Measurements from ENCODE around the gene SERPINI1. TPM values are rescaled to one million over a fixed set of nuclear protein-coding genes. Genes with fewer than 3 reads are reported as not detected.

SERPINI1 gene
- total and polyA plus RNA-seq, 12 donors: 3.2 to 20.7 (median 9.9) TPM

DNA sequence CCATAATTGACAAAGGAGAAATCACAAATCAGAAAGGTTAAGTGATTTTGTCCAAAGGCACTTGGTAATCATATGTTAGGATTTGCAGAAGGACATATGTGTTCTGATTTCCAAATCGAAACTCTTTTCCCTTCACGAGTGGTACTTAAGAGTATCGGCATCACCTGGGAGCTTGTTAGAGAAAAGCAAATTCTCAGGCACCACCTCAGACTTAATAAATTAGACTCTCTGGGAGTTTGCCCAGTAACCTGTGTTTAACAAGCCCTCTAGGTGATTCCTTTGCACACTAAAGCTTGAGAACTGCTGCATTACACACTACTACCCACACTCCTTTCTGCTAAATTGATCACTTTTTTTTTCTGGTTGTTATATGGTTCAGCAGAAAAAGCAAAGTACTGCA lies 116.2 kb downstream of the SERPINI1 start:
- Histone ChIP-seq H3K4me1 (replicated peaks in 1 of 2) (no peaks in the 10 kb centered on the region), H3K36me3 (replicated peaks in 1 of 2) (no peaks in the 10 kb centered on the region), H3K9me3 (replicated peaks in 1 of 3) (no peaks in the 10 kb centered on the region), H3K27ac (no peak overlapping the region), H3K4me3 (no peak overlapping the region), H3K27me3 (no peaks in the 10 kb centered on the region)
- no peak for DNase-seq
- no peak for TF ChIP-seq POLR2A (IDR thresholded peaks at IDR 0.05)
- TF ChIP-seq, protein P1, sequence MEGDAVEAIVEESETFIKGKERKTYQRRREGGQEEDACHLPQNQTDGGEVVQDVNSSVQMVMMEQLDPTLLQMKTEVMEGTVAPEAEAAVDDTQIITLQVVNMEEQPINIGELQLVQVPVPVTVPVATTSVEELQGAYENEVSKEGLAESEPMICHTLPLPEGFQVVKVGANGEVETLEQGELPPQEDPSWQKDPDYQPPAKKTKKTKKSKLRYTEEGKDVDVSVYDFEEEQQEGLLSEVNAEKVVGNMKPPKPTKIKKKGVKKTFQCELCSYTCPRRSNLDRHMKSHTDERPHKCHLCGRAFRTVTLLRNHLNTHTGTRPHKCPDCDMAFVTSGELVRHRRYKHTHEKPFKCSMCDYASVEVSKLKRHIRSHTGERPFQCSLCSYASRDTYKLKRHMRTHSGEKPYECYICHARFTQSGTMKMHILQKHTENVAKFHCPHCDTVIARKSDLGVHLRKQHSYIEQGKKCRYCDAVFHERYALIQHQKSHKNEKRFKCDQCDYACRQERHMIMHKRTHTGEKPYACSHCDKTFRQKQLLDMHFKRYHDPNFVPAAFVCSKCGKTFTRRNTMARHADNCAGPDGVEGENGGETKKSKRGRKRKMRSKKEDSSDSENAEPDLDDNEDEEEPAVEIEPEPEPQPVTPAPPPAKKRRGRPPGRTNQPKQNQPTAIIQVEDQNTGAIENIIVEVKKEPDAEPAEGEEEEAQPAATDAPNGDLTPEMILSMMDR (IDR thresholded peaks at IDR 0.05): no peak
- 91 to 97% (median 93%) methylated on average over 3 of the region's 3 CpGs for WGBS, 4 donors
- intact Hi-C loops (cut with DNase I): no loop called here

DNA sequence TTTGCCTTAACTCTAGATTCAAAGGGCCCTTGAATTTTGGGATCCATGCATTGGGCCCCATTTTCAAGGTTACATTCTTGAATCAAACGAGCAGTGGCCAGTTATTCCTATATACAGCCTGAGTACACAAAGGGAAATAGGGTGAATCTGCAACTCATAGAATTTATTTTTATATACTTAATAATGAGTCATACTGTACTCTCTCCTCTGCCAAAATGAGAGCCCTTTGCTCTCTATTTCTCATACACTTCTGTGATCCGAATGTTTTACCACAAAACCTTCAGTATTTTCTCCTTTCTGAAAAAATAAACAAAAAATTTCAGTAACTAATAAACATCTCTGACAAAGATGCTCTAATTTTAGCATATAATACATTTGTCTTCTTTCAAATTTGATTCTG lies 116.7 kb downstream of the SERPINI1 start:
- WGBS, 4 donors: 41 to 63% (median 58%) methylated on average over 2 of the region's 2 CpGs
- intact Hi-C loops (cut with DNase I): no loop called here
- Histone ChIP-seq H3K4me3 (no peak overlapping the region), H3K27ac (no peak overlapping the region), H3K4me1 (replicated peaks in 1 of 2) (no peaks in the 10 kb centered on the region), H3K9me3 (replicated peaks in 1 of 3) (no peaks in the 10 kb centered on the region), H3K36me3 (replicated peaks in 1 of 2) (no peaks in the 10 kb centered on the region), H3K27me3 (no peaks in the 10 kb centered on the region)
- DNase-seq: no peak
- no peak for TF ChIP-seq POLR2A (IDR thresholded peaks at IDR 0.05)
- TF ChIP-seq, protein P1 (IDR thresholded peaks at IDR 0.05): no peak

DNA sequence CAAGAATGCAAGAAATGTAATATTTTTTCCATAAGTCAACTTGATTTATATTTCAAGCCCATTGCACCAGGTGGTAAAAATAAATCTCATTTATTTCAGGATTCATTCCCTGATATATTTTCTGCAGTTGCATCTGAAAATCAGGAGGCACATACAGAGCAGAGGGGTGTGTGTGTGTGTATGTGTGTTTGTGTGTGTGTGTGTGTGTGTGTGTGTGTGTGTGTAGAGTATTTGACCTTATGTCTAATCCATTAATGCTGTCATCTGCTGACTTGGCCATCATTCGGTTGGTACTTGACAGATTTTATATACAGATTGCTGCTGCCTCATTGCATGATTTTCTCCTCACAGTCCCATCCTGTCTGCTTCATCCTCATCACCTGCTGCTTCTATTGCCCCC lies 118.5 kb downstream of the SERPINI1 start:
- DNase-seq: no peak
- Histone ChIP-seq H3K9me3 (replicated peaks in 1 of 3) (no peaks in the 10 kb centered on the region), H3K27ac (no peak overlapping the region), H3K27me3 (no peaks in the 10 kb centered on the region), H3K36me3 (replicated peaks in 1 of 2) (no peaks in the 10 kb centered on the region), H3K4me1 (replicated peaks in 1 of 2) (no peaks in the 10 kb centered on the region), H3K4me3 (no peak overlapping the region)
- TF ChIP-seq POLR2A (IDR thresholded peaks at IDR 0.05): no peak
- 50 to 67% (median 58%) methylated on average over 1 of the region's 1 CpG for WGBS, 4 donors
- intact Hi-C loops (cut with DNase I): no loop called here

DNA sequence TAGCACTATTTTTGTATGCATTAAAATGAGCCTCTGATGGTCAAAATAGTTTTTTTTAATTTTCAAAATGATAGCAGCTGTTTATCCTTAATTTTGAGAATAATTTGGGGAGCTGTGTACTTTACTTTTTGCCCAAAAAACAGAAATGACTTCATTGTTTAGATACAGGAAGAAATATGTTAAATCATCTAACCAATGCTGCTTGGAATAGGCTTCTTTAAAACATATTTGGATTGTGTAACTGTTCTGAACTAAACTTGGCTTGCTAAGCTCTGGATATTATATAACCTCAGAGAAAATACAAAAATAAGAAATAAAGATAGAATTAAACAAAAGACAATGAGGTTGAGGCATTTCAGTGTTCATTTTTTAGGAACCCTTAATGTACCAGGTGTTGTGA lies 119.3 kb downstream of the SERPINI1 start:
- intact Hi-C loops (cut with DNase I): no loop called here
- Histone ChIP-seq H3K4me1 (replicated peaks in 1 of 2) (no peaks in the 10 kb centered on the region), H3K36me3 (replicated peaks in 1 of 2) (no peaks in the 10 kb centered on the region), H3K27me3 (no peaks in the 10 kb centered on the region), H3K27ac (no peak overlapping the region), H3K9me3 (replicated peaks in 1 of 3) (no peaks in the 10 kb centered on the region), H3K4me3 (no peak overlapping the region)
- no peak for TF ChIP-seq POLR2A (IDR thresholded peaks at IDR 0.05)
- TF ChIP-seq, protein P1 (IDR thresholded peaks at IDR 0.05): no peak
- no peak for DNase-seq

DNA sequence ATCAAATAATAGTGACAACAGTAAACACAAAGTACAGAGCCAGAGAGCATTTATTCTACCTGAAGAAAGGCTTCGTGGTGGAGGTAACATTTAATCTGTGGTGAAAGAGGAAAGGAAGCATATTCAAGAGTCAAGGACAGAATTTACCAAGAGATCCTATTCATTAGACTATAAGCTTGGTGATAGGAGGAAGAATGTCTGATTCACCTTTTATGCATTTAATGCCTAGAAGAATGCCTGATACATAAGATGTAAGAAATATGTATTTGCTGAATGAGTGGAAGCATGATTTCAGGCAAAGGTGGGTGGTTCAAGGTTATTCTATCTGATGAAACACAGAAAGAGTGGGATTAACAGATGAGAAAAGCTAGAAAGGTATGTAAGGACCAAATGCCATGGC lies 119.8 kb downstream of the SERPINI1 start:
- Histone ChIP-seq H3K9me3 (replicated peaks in 1 of 3) (no peaks in the 10 kb centered on the region), H3K4me1 (replicated peaks in 1 of 2) (no peaks in the 10 kb centered on the region), H3K36me3 (replicated peaks in 1 of 2) (no peaks in the 10 kb centered on the region), H3K27ac (no peak overlapping the region), H3K4me3 (no peak overlapping the region), H3K27me3 (no peaks in the 10 kb centered on the region)
- intact Hi-C loops (cut with DNase I): no loop called here
- 54 to 65% (median 55%) methylated on average over 1 of the region's 1 CpG for WGBS, 4 donors
- DNase-seq: no peak
- TF ChIP-seq POLR2A (IDR thresholded peaks at IDR 0.05): no peak
- TF ChIP-seq, protein P1 (IDR thresholded peaks at IDR 0.05): no peak
